ENCODE data around the gene PRSS12. TPM values are rescaled to one million over a fixed set of nuclear protein-coding genes. Genes with fewer than 3 reads are reported as not detected.

The PRSS12 gene
- total and polyA plus RNA-seq, 11 donors, result 0.01 to 0.14 (median 0.08) TPM; not detected in 8

- WGBS, 4 donors, result 67 to 82% (median 81%) methylated on average over 2 of the region's 2 CpGs
- Histone ChIP-seq H3K27ac (no peak overlapping the region), H3K4me1 (no peaks in the 10 kb centered on the region), H3K36me3 (no peaks in the 10 kb centered on the region), H3K9me3 (no peaks in the 10 kb centered on the region), H3K27me3 (peaks cover 0 to 10% (median 0%) of the 10 kb centered on the region in 9 donors), H3K4me3 (no peak overlapping the region)
- TF ChIP-seq POLR2A (IDR thresholded peaks at IDR 0.05), result no peak
- TF ChIP-seq CTCF (IDR thresholded peaks at IDR 0.05), result no peak
- no peak for DNase-seq
- intact Hi-C loops (cut with DNase I), result no loop called here
- ATAC-seq, result no peak
Measured at GRCh38 chr4:118317691-118318090, 35.1 kb downstream of the PRSS12 start.

DNA sequence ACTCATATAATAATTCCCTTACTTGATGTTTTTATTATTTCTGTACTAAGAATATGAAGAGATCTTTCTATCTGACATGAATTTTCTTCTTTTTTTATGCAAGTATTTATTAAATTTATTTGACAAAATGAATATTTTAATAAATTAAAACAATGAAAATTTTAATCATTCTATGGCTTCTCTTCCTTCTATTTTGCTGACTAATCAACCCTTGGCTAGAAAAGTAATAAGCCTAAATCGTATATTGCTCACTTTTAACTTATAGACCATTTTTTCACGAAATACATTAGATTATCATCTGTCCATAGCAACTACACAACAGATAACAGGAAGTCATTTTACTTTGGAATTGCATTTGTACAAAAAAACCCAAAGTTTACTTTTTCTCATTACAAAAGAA is 38.6 kb downstream of the PRSS12 start:
- no peak overlapping the region for H3K27ac ChIP-seq
- H3K36me3 ChIP-seq, result no peaks in the 10 kb centered on the region
- ATAC-seq, result no peak
- no peaks in the 10 kb centered on the region for H3K9me3 ChIP-seq
- no peaks in the 10 kb centered on the region for H3K27me3 ChIP-seq
- intact Hi-C loops (cut with DNase I), result no loop called here
- no peaks in the 10 kb centered on the region for H3K4me1 ChIP-seq
- no peak overlapping the region for H3K4me3 ChIP-seq
- TF ChIP-seq CTCF (IDR thresholded peaks at IDR 0.05), result no peak
- TF ChIP-seq POLR2A (IDR thresholded peaks at IDR 0.05), result no peak
- DNase-seq, result no peak
- WGBS, 4 donors, result 79 to 93% (median 81%) methylated on average over 2 of the region's 2 CpGs

GRCh38 chr4:118313098-118313497 is 39.7 kb downstream of the PRSS12 start:
- intact Hi-C loops (cut with DNase I), result no loop called here
- TF ChIP-seq CTCF (IDR thresholded peaks at IDR 0.05), result no peak
- no peak for TF ChIP-seq POLR2A (IDR thresholded peaks at IDR 0.05)
- WGBS, 4 donors, result 47 to 66% (median 63%) methylated on average over 6 of the region's 6 CpGs
- Histone ChIP-seq H3K4me3 (no peak overlapping the region), H3K27ac (no peak overlapping the region), H3K36me3 (no peaks in the 10 kb centered on the region), H3K27me3 (no peaks in the 10 kb centered on the region), H3K4me1 (no peaks in the 10 kb centered on the region), H3K9me3 (no peaks in the 10 kb centered on the region)
- DNase-seq, result no peak
- no peak for ATAC-seq

DNA sequence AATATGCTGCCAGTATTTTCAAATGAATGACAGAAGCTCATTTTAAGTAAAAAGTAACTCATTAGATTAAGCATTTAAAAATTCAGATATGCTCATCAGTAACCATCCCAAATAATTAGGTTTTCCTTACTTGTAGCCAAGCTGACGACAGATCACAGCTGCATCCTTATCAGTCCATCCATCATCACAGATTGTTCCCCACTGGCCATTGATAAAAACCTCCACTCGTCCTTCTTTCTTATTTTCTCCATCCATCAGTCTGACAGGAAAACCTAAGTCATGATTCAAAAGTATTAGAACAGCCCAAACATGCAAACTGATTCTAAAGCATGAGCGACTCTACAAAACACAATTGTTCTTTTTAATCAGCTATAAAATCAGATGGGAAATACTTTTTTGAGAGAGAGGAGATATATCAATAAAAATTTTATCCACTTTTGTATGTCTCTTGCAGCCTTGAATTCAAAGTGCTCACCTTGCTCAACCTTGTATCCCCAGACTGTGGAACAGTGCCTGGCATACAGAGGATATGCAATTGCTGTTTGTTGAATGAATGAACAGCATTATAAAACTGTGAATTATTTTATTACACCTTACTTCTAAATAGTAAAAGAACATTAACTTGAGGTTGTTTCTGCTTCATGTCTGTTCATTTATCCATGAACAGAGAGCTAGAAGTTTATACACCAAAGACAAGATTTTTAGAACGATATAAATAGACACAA is 44.3 kb downstream of the PRSS12 start:
- 62 to 71% (median 65%) methylated on average over 4 of the region's 4 CpGs for WGBS, 4 donors
- H3K27ac ChIP-seq, result no peak overlapping the region
- intact Hi-C loops (cut with DNase I), result no loop called here
- H3K36me3 ChIP-seq, result no peaks in the 10 kb centered on the region
- ATAC-seq (no peak), DNase-seq (no peak)
- H3K4me1 ChIP-seq, result no peaks in the 10 kb centered on the region
- no peak overlapping the region for H3K4me3 ChIP-seq
- TF ChIP-seq CTCF (IDR thresholded peaks at IDR 0.05), result no peak
- TF ChIP-seq POLR2A (IDR thresholded peaks at IDR 0.05), result no peak
- no peaks in the 10 kb centered on the region for H3K9me3 ChIP-seq
- H3K27me3 ChIP-seq, result no peaks in the 10 kb centered on the region
